H7 (cell line): Measurements from ENCODE around the gene TMEM44. TPM values are rescaled to one million over a fixed set of nuclear protein-coding genes. Genes with fewer than 3 reads are reported as not detected.

ENCODE experiments used
- DNase-seq: peaks from one replicate; pipeline ENCODE4 v3.0.0; 2012
- H3K27me3 ChIP-seq: 2 replicates; pipeline ENCODE4 v1.6.0; 2011; ENCODE audit warnings: mild to moderate bottlenecking, low read length; ENCODE audit not compliant: control insufficient read depth, insufficient read depth
- H3K36me3 ChIP-seq: replicated peaks from 2 replicates; pipeline ENCODE4 v1.5.1; 2011; ENCODE audit warnings: low read length; ENCODE audit not compliant: control insufficient read depth, insufficient read depth
- H3K4me3 ChIP-seq: 2 replicates; pipeline ENCODE4 v1.5.1; 2011; ENCODE audit warnings: low read depth, mild to moderate bottlenecking, control low read depth, low read length, moderate library complexity; ENCODE audit not compliant: insufficient read depth
- total RNA-seq: library from RNA; depleted of rRNA; stranded (reverse); fragments of >200 nt; shearing (Covaris generic); gene quantifications from 2 replicates; pipeline ENCODE4 v1.2.3, GENCODE V29; 2014

TMEM44 gene
- total RNA-seq, 1 experiment from 2014 or later, result 5.4 TPM

DNA sequence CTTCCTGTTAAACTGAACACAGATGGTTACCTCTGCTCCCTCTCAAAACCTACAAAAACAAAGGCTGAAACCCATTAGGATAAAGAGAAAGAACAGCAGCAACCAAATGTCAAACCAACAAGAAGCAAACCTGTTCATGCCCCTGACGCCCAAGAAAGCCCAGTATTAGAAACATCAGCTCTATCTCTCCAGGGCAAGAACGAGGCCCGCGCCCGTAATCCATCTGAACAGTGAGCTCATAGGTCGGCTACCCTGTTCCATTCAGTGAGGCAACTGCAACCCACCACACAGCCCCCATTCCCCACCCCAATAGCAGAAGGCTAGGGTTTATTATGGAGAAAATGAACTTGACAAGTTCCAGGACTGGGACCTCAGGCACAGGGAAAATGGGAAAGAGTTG lies 28.7 kb upstream of the TMEM44 start:
- no peak for DNase-seq
- H3K36me3 ChIP-seq, result peaks cover 12% of the 10 kb centered on the region
- no peak overlapping the region for H3K4me3 ChIP-seq
- H3K27me3 ChIP-seq, result no peaks in the 10 kb centered on the region

DNA sequence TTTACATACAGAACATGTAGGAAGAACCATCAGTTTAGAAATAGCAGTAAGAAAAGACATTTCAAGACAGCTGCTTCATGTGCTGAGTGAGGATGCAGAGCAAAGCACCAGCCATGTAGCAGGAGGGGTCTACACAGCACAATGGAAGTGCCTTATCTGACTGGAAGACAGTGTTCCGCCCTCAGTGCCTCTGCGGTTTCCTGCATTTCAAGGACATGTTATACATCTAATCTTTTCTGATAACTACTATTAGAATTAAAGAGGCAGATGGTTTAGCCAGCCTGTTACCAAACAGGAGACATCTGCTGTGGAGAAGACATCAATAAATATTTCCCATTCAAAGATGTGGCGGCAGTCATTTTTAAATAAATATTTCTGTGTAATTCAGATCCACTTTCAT lies 28.2 kb upstream of the TMEM44 start:
- Histone ChIP-seq H3K36me3 (peaks cover 12% of the 10 kb centered on the region), H3K4me3 (no peak overlapping the region), H3K27me3 (no peaks in the 10 kb centered on the region)
- DNase-seq, result no peak

DNA sequence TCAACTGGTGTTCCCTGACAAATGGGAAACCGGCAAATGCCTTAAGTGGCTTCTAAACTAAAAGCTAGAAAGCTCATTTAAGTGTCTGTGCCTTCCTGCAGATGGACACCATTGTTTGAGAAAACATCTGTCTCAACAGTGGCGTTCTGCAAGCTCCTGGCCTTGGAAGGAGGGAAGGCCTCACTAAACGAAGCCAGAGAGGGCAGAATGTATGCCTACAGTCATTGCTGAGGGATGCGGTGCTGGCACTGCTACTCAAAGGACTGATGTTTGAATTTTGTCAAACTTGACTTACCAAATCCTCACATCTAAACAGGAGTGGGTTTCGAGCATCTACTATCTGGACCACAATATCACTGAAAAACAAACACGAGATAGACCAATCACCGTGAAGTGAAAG lies 26.6 kb upstream of the TMEM44 start:
- Histone ChIP-seq H3K4me3 (no peak overlapping the region), H3K27me3 (no peaks in the 10 kb centered on the region), H3K36me3 (peaks cover 9% of the 10 kb centered on the region)
- DNase-seq, result no peak

DNA sequence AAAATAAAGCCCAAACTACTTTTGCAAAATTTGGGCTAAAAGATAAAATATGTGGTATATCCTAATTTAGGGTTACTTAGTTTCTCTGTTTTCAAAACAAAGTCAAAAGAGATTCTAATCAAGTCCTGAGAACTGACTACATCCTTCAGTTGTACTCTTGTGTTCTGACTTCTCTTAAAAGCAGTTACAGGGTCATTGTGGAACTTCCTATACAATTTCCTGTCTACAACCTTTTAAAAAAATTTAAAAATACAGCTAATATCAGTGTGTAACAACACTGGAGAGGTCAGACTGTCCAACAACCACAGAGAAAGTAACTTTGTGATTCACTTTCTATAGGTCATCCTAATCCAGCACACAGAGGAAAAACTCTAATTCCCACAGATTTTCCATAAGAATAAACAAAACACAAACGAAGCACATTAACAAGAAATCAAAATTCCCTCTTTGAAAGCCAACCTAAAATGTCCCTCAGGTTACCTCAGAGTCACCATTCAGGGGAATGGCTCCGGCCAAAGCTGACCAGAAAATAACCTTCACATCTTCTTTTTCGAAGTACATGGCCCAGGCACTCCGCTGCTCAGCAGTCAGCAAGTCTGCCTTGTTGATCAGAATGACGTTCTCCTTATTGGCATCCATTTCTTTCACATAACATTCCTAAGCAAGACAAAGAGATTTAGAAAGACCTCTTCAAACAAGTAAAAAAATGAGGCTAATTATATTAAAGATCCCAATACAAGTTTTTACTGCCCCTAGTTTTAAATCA lies 25.4 kb upstream of the TMEM44 start:
- peaks cover 9% of the 10 kb centered on the region for H3K36me3 ChIP-seq
- no peak overlapping the region for H3K4me3 ChIP-seq
- no peaks in the 10 kb centered on the region for H3K27me3 ChIP-seq
- no peak for DNase-seq

DNA sequence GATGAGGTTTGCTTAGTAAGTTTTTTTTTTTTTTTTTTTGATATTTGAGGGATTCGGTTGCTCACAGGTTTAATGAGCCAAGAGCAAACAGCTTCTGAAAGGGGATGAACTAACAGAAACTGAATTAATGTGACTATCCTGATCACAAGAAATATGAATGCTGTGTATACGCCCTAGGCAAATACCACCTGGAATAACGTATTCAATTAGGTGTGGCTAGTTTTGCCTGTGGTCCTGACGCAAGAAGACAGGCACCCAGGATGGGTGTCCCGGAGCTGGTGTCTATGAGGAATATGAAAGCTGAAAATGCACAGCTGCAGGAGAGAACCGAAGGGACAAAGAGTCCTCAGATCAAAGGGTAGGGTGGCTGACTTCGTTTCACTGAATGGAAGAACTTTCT lies 24.2 kb upstream of the TMEM44 start:
- Histone ChIP-seq H3K27me3 (no peaks in the 10 kb centered on the region), H3K4me3 (no peak overlapping the region), H3K36me3 (peaks cover 12% of the 10 kb centered on the region)
- no peak for DNase-seq

DNA sequence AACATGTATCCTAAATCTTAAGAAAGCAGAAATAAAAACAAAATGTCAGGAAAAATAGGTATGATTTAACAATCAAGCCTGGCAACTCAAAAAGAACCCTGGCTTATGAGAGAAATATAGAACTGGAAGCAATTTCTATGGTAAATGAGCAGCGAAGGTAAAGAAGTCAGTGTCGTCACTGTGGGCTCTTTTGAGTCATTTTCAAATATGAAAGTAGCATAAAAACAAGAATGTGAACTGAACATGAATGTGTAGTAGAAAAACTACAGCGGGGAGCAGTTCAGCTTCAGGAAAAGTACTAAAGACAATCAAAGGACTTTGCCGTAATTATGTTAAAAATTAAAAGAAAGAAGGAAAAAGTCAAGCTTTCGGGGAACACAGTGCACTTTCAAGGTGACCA lies 21.2 kb upstream of the TMEM44 start:
- Histone ChIP-seq H3K4me3 (no peak overlapping the region), H3K27me3 (no peaks in the 10 kb centered on the region), H3K36me3 (peaks cover 19% of the 10 kb centered on the region)
- DNase-seq, result no peak

DNA sequence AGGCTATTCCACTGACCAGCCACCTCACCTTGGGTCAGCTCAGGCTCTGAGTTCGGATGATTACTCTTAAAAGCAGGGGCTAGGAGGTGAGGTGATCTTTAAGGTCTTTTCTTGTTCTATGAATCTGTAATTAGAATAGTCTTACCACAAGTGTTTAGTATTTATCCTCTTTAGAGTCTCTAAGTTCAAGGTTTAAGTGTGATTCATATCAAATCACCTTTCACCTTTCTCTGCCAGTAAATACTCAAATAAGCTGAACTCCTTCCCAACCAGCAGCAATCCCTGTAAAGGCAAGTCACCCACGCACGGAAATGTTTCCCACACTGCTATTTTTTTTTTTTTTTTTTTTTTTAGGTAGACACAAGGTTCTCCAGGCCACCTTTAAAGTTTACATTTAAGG lies 14.5 kb upstream of the TMEM44 start:
- DNase-seq, result no peak
- H3K4me3 ChIP-seq, result no peak overlapping the region
- H3K27me3 ChIP-seq, result no peaks in the 10 kb centered on the region
- H3K36me3 ChIP-seq, result peaks cover 31% of the 10 kb centered on the region

DNA sequence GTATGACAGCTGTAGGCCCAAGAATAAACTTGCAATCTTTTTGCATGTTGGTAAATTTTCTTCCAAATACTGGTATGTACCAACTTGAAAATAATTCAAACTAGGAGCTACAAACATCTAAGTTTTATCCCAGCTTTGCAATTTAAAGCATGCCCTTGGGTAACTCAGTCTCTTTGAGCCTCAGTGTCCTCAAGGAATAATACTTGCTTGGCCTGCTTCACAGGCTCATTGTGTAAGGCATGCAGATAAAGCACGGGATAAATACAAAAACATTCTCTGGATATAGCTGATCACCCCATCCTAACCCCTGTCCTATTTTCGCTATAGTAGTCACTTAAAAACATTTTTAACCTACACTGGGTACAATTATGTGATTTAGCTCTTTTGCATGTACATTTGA lies 9.6 kb upstream of the TMEM44 start:
- peaks cover 23% of the 10 kb centered on the region for H3K36me3 ChIP-seq
- DNase-seq, result no peak

DNA sequence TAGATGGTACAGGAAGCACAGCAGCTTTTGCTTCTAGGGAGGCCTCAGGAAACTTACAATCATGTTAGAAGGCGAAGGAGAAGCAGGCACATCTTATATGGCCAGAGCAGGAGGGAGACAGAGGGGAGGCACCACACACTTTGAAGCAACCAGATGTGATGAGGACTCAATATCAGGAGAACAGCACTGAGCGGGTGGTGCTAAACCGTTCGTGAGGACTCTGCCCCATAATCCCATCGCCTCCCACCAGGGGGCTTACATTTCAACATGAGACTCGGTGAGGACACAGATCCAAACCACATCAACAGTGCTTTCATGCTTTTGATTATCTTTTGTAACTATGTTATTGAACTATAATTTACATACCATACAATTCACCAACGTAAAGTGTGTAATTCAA lies 7.6 kb upstream of the TMEM44 start:
- peak; percentile 47 for DNase-seq
- H3K36me3 ChIP-seq, result peaks cover 16% of the 10 kb centered on the region
- no peak overlapping the region for H3K4me3 ChIP-seq

More for the DNA sequence above, 9.6 kb upstream of the TMEM44 start:
- H3K4me3 ChIP-seq, result no peak overlapping the region
- H3K27me3 ChIP-seq, result no peaks in the 10 kb centered on the region

DNA sequence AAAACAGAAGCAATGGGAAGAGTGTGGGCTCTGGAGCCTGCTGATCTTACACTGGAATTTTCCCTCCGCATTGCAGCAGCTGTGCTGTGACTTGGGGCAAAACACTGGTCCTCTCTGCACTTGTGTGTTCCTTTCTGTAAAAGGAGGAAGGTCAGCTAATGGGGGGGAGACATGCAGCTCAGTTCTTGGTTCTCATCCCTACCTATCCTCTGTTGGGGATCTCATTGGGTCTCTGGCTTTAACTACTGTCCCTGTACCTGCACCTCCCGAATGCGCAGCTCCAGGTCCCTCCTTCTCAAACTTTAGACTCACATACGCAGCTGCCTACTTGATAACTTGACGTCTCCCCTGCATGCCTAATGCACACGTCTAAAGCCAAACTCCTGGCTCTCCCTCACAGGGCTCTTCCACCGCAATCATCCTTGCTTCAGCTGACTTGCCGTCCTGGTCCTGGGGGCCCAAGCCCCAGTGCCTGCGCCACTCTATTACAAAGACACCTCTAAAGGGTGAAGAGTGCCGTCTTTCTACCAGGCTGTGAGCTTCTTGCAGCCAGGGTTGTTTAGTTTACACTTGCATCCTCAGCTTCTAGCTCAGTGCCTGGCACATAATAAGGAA lies 5.9 kb upstream of the TMEM44 start:
- Histone ChIP-seq H3K36me3 (peaks cover 8% of the 10 kb centered on the region), H3K4me3 (no peak overlapping the region), H3K27me3 (no peaks in the 10 kb centered on the region)
- no peak for DNase-seq

More for the DNA sequence above, 7.6 kb upstream of the TMEM44 start:
- H3K27me3 ChIP-seq, result no peaks in the 10 kb centered on the region

DNA sequence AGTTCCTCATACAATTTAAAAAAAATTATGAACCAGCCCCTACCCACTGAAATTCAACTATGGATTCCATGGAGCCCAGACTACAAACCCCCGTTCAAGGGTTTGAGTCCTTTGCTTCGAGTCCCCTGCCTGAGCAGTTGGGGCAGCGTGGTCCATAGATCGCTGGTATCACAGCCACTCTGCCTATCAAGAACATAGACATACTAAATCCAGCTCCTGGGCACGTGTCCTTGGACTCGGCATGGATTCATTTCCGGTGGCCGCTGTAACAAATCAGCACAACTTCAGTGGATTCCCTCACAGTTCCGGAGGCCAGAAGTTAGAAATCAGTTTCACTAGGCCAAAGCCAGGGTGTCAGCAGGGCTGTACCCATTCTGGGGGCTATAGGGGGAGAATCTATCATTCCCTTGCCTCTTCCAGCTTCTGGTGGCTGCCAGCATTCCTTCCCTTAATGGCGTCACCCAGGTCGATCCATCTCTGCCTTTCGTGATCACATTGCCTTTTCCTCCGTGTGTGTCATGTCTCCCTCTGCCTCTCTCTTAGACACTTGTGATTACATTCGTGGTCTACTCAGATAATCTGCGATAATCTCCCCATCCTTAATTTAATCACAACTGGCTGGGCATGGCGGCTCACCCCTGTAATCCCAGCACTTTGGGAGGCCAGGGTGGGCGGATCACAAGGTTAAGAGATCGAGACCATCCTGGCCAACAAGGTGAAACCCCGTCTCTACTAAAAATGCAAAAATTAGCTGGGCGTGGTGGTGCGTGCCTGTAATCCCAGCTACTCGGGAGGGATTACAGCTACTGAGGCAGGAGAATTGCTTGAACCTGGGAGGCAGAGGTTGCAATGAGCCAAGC lies 4.6 kb upstream of the TMEM44 start:
- no peak for DNase-seq
- H3K27me3 ChIP-seq, result no peaks in the 10 kb centered on the region
- H3K36me3 ChIP-seq, result peaks cover 8% of the 10 kb centered on the region
- H3K4me3 ChIP-seq, result no peak overlapping the region

DNA sequence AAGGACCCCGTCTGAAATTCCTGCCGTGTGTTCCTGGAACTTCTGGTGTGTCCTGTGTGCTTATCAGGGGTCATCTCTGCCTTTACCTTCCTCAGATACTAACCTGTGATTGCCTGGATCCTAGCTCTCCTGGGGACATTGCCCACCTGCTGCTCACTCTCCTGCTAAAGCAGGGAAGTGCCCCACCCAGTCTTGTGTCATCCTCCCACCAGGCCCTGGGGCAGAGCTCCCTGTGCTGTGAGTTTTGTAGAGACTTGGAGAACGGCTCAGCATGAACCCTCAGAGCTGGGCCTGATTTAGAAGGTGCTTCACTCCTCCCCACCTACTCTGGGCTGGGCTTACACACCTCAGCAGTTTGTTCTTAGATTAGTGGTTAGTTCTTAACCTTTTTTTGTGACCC lies 3.8 kb upstream of the TMEM44 start:
- peak; percentile 25 for DNase-seq
- peaks cover 2% of the 10 kb centered on the region for H3K27me3 ChIP-seq
- no peak overlapping the region for H3K4me3 ChIP-seq
- H3K36me3 ChIP-seq, result peaks cover 8% of the 10 kb centered on the region

DNA sequence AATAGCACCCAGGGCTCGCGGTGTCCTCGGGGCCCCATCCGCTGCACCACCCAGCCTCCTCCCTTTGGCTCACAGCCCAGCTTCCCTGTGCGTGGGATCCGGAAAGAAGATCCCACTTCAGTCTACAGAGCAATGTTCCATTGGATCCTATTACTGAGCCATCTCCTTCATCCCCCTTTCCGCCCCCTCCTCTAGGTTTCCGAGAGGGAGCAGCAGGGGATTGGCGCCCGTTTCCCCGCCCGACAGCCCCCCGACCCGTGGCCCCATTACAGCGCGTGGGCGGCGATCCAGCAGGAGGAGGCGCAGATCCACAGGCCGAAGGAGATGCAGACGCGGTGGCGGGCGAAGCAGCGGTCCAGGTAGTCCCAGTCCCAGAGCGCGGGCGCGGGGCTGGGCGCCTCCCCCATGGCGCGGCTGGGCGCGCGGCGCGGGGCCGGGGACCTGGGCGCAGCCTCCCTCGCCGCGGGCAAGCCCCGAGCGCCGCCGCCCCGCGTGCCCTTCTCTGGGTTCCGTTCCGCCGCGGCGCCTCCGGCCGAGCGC lies 340 bp downstream of the TMEM44 start:
- Histone ChIP-seq H3K27me3 (peaks cover 2% of the 10 kb centered on the region), H3K4me3 (peak overlapping the region; percentile 66), H3K36me3 (no peaks in the 10 kb centered on the region; the same call in 1 of the 2 replicates)
- DNase-seq, result no peak

DNA sequence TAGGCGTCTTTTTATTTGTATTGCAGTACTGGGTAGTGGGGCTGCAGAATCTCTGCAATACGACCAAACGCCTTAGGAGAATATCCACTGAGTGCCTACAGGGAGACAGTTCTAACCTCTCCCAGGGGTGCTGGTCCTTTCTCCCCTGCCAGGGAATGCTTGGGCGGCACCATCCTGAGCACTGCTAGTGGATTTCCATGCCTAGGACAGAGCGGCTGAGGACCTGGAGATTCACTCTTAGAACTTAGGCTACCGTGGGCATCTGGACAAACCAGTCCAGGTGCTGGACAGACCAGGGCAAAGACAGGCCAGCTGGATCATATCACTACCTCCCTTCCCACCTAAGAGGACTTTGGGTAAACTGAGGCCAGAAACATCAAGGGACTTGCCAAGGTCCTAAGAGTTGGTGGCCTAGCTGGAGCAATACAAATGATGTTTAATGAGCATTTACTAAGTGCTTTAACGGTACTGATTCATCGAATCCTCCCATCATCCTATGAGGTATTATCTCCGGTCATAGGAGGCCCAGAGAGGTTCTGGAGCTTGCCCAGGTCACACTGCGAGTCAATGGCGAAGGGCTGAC lies 902 bp downstream of the TMEM44 start:
- DNase-seq, result peak; percentile 22
- Histone ChIP-seq H3K4me3 (peak overlapping the region; percentile 66), H3K27me3 (peaks cover 2% of the 10 kb centered on the region), H3K36me3 (no peaks in the 10 kb centered on the region; the same call in 1 of the 2 replicates)
